OCI-LY1 (cell line): ENCODE results near the gene BICRAL.

Experiments used
- H2AFZ ChIP-seq: fragments of 200-600 bp; sonication (generic), shearing (Covaris generic); 2 replicates; pipeline ENCODE4 v1.6.0; 2014; ENCODE audit warnings: antibody characterized with exemption, mild to moderate bottlenecking, low read length
- H3F3A ChIP-seq: fragments of 200-600 bp; sonication (generic), shearing (Covaris generic); 2 replicates; pipeline ENCODE4 v1.6.0; 2014; ENCODE audit warnings: mild to moderate bottlenecking, antibody characterized with exemption, low read length, moderate library complexity; ENCODE audit not compliant: insufficient read depth
- H3K27ac ChIP-seq: fragments of 200-600 bp; sonication (generic); 2 replicates; pipeline ENCODE4 v1.5.1; 2014; ENCODE audit warnings: low read length, mixed run types, mild to moderate bottlenecking, low read depth; ENCODE audit not compliant: poor library complexity, severe bottlenecking
- H3K27me3 ChIP-seq: fragments of 200-600 bp; sonication (generic); 2 replicates; pipeline ENCODE4 v1.6.0; 2014; ENCODE audit warnings: antibody characterized with exemption, mild to moderate bottlenecking, low read length, moderate library complexity; ENCODE audit not compliant: insufficient read depth
- H3K36me3 ChIP-seq: fragments of 200-600 bp; sonication (generic); 2 replicates; pipeline ENCODE4 v1.6.1; 2014; ENCODE audit warnings: mild to moderate bottlenecking, antibody characterized with exemption, low read length, moderate library complexity, mixed read lengths; ENCODE audit not compliant: insufficient read depth
- H3K4me1 ChIP-seq: fragments of 200-600 bp; sonication (generic); 2 replicates; pipeline ENCODE4 v1.5.1; 2014; ENCODE audit warnings: mild to moderate bottlenecking, low read length, moderate library complexity; ENCODE audit not compliant: insufficient read depth, severe bottlenecking
- H3K4me2 ChIP-seq: fragments of 200-600 bp; sonication (generic), shearing (Covaris generic); 2 replicates; pipeline ENCODE4 v1.6.1; 2014; ENCODE audit warnings: low read length
- H3K4me3 ChIP-seq: fragments of 200-600 bp; sonication (generic); 2 replicates; pipeline ENCODE4 v1.5.1; 2014; ENCODE audit warnings: low read length, low read depth, mild to moderate bottlenecking, mixed read lengths; ENCODE audit not compliant: poor library complexity, severe bottlenecking
- H3K79me2 ChIP-seq: fragments of 200-600 bp; shearing (Covaris generic); 2 replicates; pipeline ENCODE4 v1.6.1; 2016; ENCODE audit warnings: mixed run types, low read length, mixed read lengths; ENCODE audit not compliant: insufficient read depth
- H3K9ac ChIP-seq: fragments of 200-600 bp; sonication (generic), shearing (Covaris generic); 2 replicates; pipeline ENCODE4 v1.6.1; 2014; ENCODE audit warnings: mild to moderate bottlenecking, low read length, mixed read lengths
- H3K9me2 ChIP-seq: fragments of 200-600 bp; sonication (generic), shearing (Covaris generic); 2 replicates; pipeline ENCODE4 v1.6.1; 2014; ENCODE audit warnings: low read depth, mild to moderate bottlenecking, low read length, mixed read lengths
- H3K9me3 ChIP-seq: fragments of 200-600 bp; shearing (Covaris generic); 2 replicates; pipeline ENCODE4 v1.6.1; 2014; ENCODE audit warnings: low read length, mixed read lengths
- H4K20me1 ChIP-seq: fragments of 200-600 bp; sonication (generic), shearing (Covaris generic); 2 replicates; pipeline ENCODE4 v1.6.0; 2016; ENCODE audit warnings: mild to moderate bottlenecking, low read length; ENCODE audit not compliant: insufficient read depth
- CTCF ChIP-seq: fragments of 200-600 bp; sonication (generic), shearing (Covaris generic); IDR thresholded peaks from 2 replicates; pipeline ENCODE4 v1.5.1; 2017; ENCODE audit warnings: mild to moderate bottlenecking, antibody characterized with exemption, low read length, moderate library complexity, mixed read lengths
- EZH2 ChIP-seq: fragments of 200-600 bp; sonication (generic), shearing (Covaris generic); IDR thresholded peaks from 2 replicates; pipeline ENCODE4 v1.8.0; 2017; ENCODE audit warnings: borderline replicate concordance, mixed run types, mild to moderate bottlenecking, antibody characterized with exemption, low read length, moderate library complexity, mixed read lengths

The BICRAL gene

GRCh38 chr6:42896178-42896719, 114.4 kb downstream of the BICRAL start:
- TF ChIP-seq EZH2 (no peak), CTCF (no peak)
- no peaks in the 10 kb centered on the region for H3K27me3 ChIP-seq
- peaks cover 33% of the 10 kb centered on the region for H3K4me1 ChIP-seq
- H2AFZ ChIP-seq: no peak overlapping the region
- H3K4me3 ChIP-seq: no peak overlapping the region
- H3K9me2 ChIP-seq: no peaks in the 10 kb centered on the region
- H3K27ac ChIP-seq: no peak overlapping the region
- H3K4me2 ChIP-seq: no peak overlapping the region
- no peaks in the 10 kb centered on the region for H3F3A ChIP-seq
- H3K36me3 ChIP-seq: no peaks in the 10 kb centered on the region
- no peaks in the 10 kb centered on the region for H4K20me1 ChIP-seq
- H3K79me2 ChIP-seq: no peaks in the 10 kb centered on the region
- no peaks in the 10 kb centered on the region for H3K9me3 ChIP-seq
- no peak overlapping the region for H3K9ac ChIP-seq

- H3K4me3 ChIP-seq: no peak overlapping the region
- no peak overlapping the region for H3K4me2 ChIP-seq
- H2AFZ ChIP-seq: no peak overlapping the region
- H4K20me1 ChIP-seq: no peaks in the 10 kb centered on the region
- H3K4me1 ChIP-seq: peaks cover 28% of the 10 kb centered on the region
- no peaks in the 10 kb centered on the region for H3K36me3 ChIP-seq
- no peak overlapping the region for H3K27ac ChIP-seq
- TF ChIP-seq EZH2 (no peak), CTCF (peak; percentile 69)
- no peaks in the 10 kb centered on the region for H3K79me2 ChIP-seq
- no peaks in the 10 kb centered on the region for H3F3A ChIP-seq
- H3K9me2 ChIP-seq: no peaks in the 10 kb centered on the region
- H3K9me3 ChIP-seq: no peaks in the 10 kb centered on the region
- no peak overlapping the region for H3K9ac ChIP-seq
- no peaks in the 10 kb centered on the region for H3K27me3 ChIP-seq
Observed at GRCh38 chr6:42898891-42899361, 117.1 kb downstream of the BICRAL start.

- TF ChIP-seq CTCF: no peak
- TF ChIP-seq EZH2: no peak
Observed at GRCh38 chr6:42899871-42900270, 118.0 kb downstream of the BICRAL start.

More at GRCh38 chr6:42899871-42900270, 118.0 kb downstream of the BICRAL start:
- H3K9ac ChIP-seq: no peak overlapping the region
- H3K4me2 ChIP-seq: no peak overlapping the region
- no peak overlapping the region for H3K27ac ChIP-seq
- no peaks in the 10 kb centered on the region for H3K79me2 ChIP-seq
- H3K4me1 ChIP-seq: peaks cover 21% of the 10 kb centered on the region
- H3K9me3 ChIP-seq: no peaks in the 10 kb centered on the region
- no peaks in the 10 kb centered on the region for H4K20me1 ChIP-seq
- no peak overlapping the region for H3K4me3 ChIP-seq
- H3K27me3 ChIP-seq: no peaks in the 10 kb centered on the region
- H3K9me2 ChIP-seq: no peaks in the 10 kb centered on the region
- no peak overlapping the region for H2AFZ ChIP-seq
- H3K36me3 ChIP-seq: no peaks in the 10 kb centered on the region
- no peaks in the 10 kb centered on the region for H3F3A ChIP-seq
